SU-DHL-6 (cell line): ENCODE results near the gene STIMATE.

Experiments used
- CTCF ChIP-seq: fragments of 200-600 bp; sonication (generic); IDR thresholded peaks from one replicate; pipeline ENCODE4 v1.5.1; 2017; ENCODE audit warnings: antibody characterized with exemption, mild to moderate bottlenecking, low read length, moderate library complexity; ENCODE audit not compliant: insufficient read depth, poor library complexity, severe bottlenecking
- EZH2phosphoT487 ChIP-seq: fragments of 200-600 bp; sonication (generic), shearing (Covaris generic); conservative IDR thresholded peaks from 2 replicates; pipeline ENCODE4 v1.6.1; 2018; ENCODE audit warnings: mild to moderate bottlenecking, antibody characterized with exemption, low read length, moderate library complexity, mixed read lengths

DNA sequence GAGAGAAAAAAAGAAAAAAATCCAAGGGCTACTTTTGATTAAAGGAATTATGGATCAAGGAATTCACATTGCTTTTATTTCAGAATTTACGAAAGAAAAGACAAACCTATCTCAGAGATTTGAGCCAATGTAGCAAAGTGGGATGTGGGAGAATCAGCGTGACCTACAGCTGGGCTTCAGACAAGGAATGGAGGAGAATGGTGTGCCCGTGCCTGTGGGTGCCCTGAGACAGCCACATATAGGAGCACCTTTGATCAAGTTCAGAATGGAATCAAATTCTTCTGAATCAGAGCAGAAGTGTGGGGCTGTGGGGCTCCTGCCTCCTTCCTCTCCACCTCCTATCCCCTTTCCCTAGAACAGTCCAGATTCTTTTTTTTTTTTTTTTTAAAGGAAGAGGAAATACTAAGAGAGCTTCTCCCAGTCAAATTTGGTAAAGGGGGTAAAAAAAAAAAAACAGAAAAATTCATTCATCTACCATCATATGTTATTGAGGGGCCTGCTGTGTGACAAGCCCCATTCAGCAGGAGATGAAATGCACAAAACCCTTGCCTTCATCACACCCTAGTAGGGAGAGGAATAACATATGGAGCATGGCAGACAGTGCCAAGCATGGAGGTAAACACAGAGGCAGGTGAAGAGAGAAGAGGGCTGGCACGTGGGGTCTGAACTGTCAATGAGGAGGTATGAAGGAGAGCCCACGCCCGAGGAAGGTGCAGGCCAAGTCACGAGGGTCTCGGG lies 37.5 kb downstream of the STIMATE start:
- no peak for TF ChIP-seq CTCF
- TF ChIP-seq EZH2phosphoT487 = no peak
